H1 (cell line): ENCODE measurements around the gene CDC42EP3. TPM values are rescaled to one million over a fixed set of nuclear protein-coding genes. Genes with fewer than 3 reads are reported as not detected.

Source experiments
- CTCF ChIA-PET: fragments of 300-600 bp; sonication (Branson Sonifier 250); formaldehyde crosslinking; loops from one replicate; lab custom pipeline; 2021; ENCODE audit not compliant: partially characterized antibody; lab: Charles Lee
- POLR2A ChIA-PET: fragments of 300-600 bp; sonication (Branson Sonifier 250); formaldehyde crosslinking; loops from one replicate; lab custom pipeline; 2021; ENCODE audit warnings: inconsistent platforms; ENCODE audit not compliant: partially characterized antibody; lab: Charles Lee
- DNase-seq, 2 experiments: peaks; one replicate each; pipeline versions ENCODE4 v3.0.0 to v3.0.0-alpha.2; 2010 to 2022; ENCODE audit warnings: low spot score in 2 of 2, low read depth in 1 of 2, mixed read lengths in 1 of 2
- FAIRE-seq: peaks from 2 replicates; lab custom pipeline; 2011; peaks lifted over from hg19 to GRCh38; lab: Jason Lieb, UNC
- H2AFZ ChIP-seq: 2 replicates; pipeline ENCODE4 v1.8.1; 2012; ENCODE audit warnings: low read length, inconsistent platforms
- H2AK5ac ChIP-seq: 2 replicates; pipeline ENCODE4 v1.6.1; 2013; ENCODE audit warnings: low read depth, low read length
- H2BK120ac ChIP-seq: replicated peaks from 2 replicates; pipeline ENCODE3; 2013; ENCODE audit warnings: low read depth, low read length, inconsistent platforms
- H2BK12ac ChIP-seq: 2 replicates; pipeline ENCODE4 v1.6.1; 2013; ENCODE audit warnings: low read depth, low read length
- H2BK15ac ChIP-seq: 2 replicates; pipeline ENCODE4 v1.6.1; 2013; ENCODE audit warnings: low read length
- H2BK20ac ChIP-seq: 2 replicates; pipeline ENCODE4 v1.6.1; 2013; ENCODE audit warnings: low read length
- H2BK5ac ChIP-seq: 2 replicates; pipeline ENCODE4 v1.6.1; 2013; ENCODE audit warnings: low read depth, low read length
- H3K14ac ChIP-seq: 2 replicates; pipeline ENCODE4 v1.6.1; 2013; ENCODE audit warnings: inconsistent platforms; ENCODE audit not compliant: insufficient read length
- H3K18ac ChIP-seq: 2 replicates; pipeline ENCODE4 v1.6.1; 2013; ENCODE audit warnings: low read length; ENCODE audit errors: extremely low read depth
- H3K23ac ChIP-seq: 2 replicates; pipeline ENCODE4 v1.6.1; 2013; ENCODE audit warnings: inconsistent platforms; ENCODE audit not compliant: insufficient read length
- H3K23me2 ChIP-seq: 2 replicates; pipeline ENCODE4 v1.6.1; 2013; ENCODE audit warnings: low read depth, low read length
- H3K27ac ChIP-seq: 2 replicates; pipeline ENCODE4 v1.6.1; 2011; ENCODE audit warnings: low read depth, low read length, inconsistent platforms
- H3K27me3 ChIP-seq, 4 experiments: replicated peaks in 1 of 4; 1 replicate in 1 of 4; 2 replicates in 3 of 4; pipeline versions ENCODE4 v1.6.1 to v1.8.1; 2011 to 2013; ENCODE audit warnings: low read length in 3 of 4, mild to moderate bottlenecking in 3 of 4, inconsistent platforms in 2 of 4, mixed read lengths in 2 of 4, moderate library complexity in 1 of 4; ENCODE audit not compliant: control insufficient read depth in 3 of 4, insufficient read depth in 3 of 4; ENCODE audit errors: extremely low read depth in 1 of 4
- H3K36me3 ChIP-seq, 4 experiments: 2 replicates each; pipeline versions ENCODE4 v1.6.1 to v1.8.1; 2011 to 2013; ENCODE audit warnings: mild to moderate bottlenecking in 4 of 4, low read length in 3 of 4, moderate library complexity in 2 of 4, control low read depth in 1 of 4, inconsistent platforms in 1 of 4; ENCODE audit not compliant: insufficient read depth in 4 of 4, control insufficient read depth in 2 of 4
- H3K4ac ChIP-seq: replicated peaks from 2 replicates; pipeline ENCODE3; 2013; ENCODE audit warnings: low read length, low read depth, mixed read lengths, inconsistent platforms; ENCODE audit not compliant: insufficient read length
- H3K4me1 ChIP-seq, 4 experiments: replicated peaks in 1 of 4; 1 replicate in 1 of 4; 2 replicates in 3 of 4; pipeline versions ENCODE4 v1.6.1 to v1.8.1; 2011 to 2013; ENCODE audit warnings: low read length in 3 of 4, inconsistent platforms in 2 of 4, mixed read lengths in 1 of 4; ENCODE audit not compliant: insufficient read depth in 4 of 4, control insufficient read depth in 3 of 4
- H3K4me2 ChIP-seq, 2 experiments: 2 replicates each; pipeline versions ENCODE4 v1.6.1 to v1.8.1; 2011 to 2013; ENCODE audit warnings: low read depth in 2 of 2, low read length in 2 of 2, control low read depth in 1 of 2, inconsistent platforms in 1 of 2, mild to moderate bottlenecking in 1 of 2; ENCODE audit not compliant: insufficient read depth in 1 of 2
- H3K4me3 ChIP-seq, 4 experiments: fragments of 200-600, 300-600 bp in 1 of 4; sonication (generic), shearing (Covaris generic), sonication (Bioruptor Twin) in 1 of 4; 2 replicates each; pipeline versions ENCODE4 v1.5.1 to v1.8.1; 2011 to 2016; ENCODE audit warnings: low read length in 4 of 4, low read depth in 3 of 4, control low read depth in 2 of 4, inconsistent platforms in 2 of 4, mild to moderate bottlenecking in 2 of 4, mixed read lengths in 1 of 4, moderate library complexity in 1 of 4; ENCODE audit not compliant: insufficient read depth in 2 of 4; ENCODE audit errors: extremely low read depth in 1 of 4
- H3K56ac ChIP-seq: replicated peaks from 2 replicates; pipeline ENCODE3; 2013; ENCODE audit warnings: low read depth, mild to moderate bottlenecking, mixed read lengths, low read length, inconsistent platforms; ENCODE audit not compliant: insufficient read length
- H3K79me1 ChIP-seq: 2 replicates; pipeline ENCODE4 v1.6.1; 2013; ENCODE audit warnings: low read depth, low read length, control low read depth
- H3K79me2 ChIP-seq, 2 experiments: 2 replicates each; pipeline versions ENCODE4 v1.6.1 to v1.8.1; 2012 to 2013; ENCODE audit warnings: low read length in 2 of 2, mild to moderate bottlenecking in 2 of 2, inconsistent platforms in 1 of 2; ENCODE audit not compliant: insufficient read depth in 2 of 2, control insufficient read depth in 1 of 2
- H3K9ac ChIP-seq, 4 experiments: replicated peaks in 1 of 4; 1 replicate in 1 of 4; 2 replicates in 3 of 4; pipeline versions ENCODE4 v1.6.1 to v1.8.1; 2011 to 2013; ENCODE audit warnings: low read depth in 3 of 4, low read length in 3 of 4, control low read depth in 2 of 4, mild to moderate bottlenecking in 2 of 4, moderate library complexity in 2 of 4, inconsistent platforms in 1 of 4; ENCODE audit errors: extremely low read depth in 1 of 4
- H3K9me3 ChIP-seq, 2 experiments: 2 replicates each; pipeline versions ENCODE4 v1.6.1 to v1.8.1; 2012 to 2013; ENCODE audit warnings: mild to moderate bottlenecking in 2 of 2, moderate library complexity in 2 of 2, control low read depth in 1 of 2, inconsistent platforms in 1 of 2, low read depth in 1 of 2, low read length in 1 of 2, mixed read lengths in 1 of 2; ENCODE audit not compliant: insufficient read depth in 2 of 2
- H4K20me1 ChIP-seq, 2 experiments: replicated peaks in 1 of 2; 2 replicates each; pipeline versions ENCODE3 to v1.8.1; 2011 to 2013; ENCODE audit warnings: inconsistent platforms in 2 of 2, low read length in 2 of 2, mild to moderate bottlenecking in 1 of 2; ENCODE audit not compliant: insufficient read depth in 2 of 2, control insufficient read depth in 1 of 2
- H4K5ac ChIP-seq: 2 replicates; pipeline ENCODE4 v1.6.1; 2013; ENCODE audit warnings: low read length, low read depth, mixed read lengths, inconsistent platforms; ENCODE audit not compliant: insufficient read length
- H4K8ac ChIP-seq: 2 replicates; pipeline ENCODE4 v1.8.0; 2013; ENCODE audit warnings: mild to moderate bottlenecking, moderate library complexity, low read length, inconsistent platforms; ENCODE audit not compliant: insufficient read depth; ENCODE audit errors: extremely low read depth
- H4K91ac ChIP-seq: replicated peaks from 2 replicates; pipeline ENCODE3; 2013; ENCODE audit warnings: low read length, mixed read lengths, inconsistent platforms; ENCODE audit not compliant: insufficient read length
- CBX8 ChIP-seq: fragments of 300-800, 300-1000 bp; sonication (generic); IDR thresholded peaks from 2 replicates; pipeline ENCODE4 v1.7.1; 2016; ENCODE audit warnings: low read depth, low read length, borderline replicate concordance
- POLR2AphosphoS5 ChIP-seq: IDR thresholded peaks from 2 replicates; pipeline ENCODE4 v1.6.1; 2011; ENCODE audit warnings: low read depth, low read length
- SAP30 ChIP-seq: fragments of 300-600 bp; sonication (generic); IDR thresholded peaks from 2 replicates; pipeline ENCODE4 v1.7.1; 2012; ENCODE audit warnings: low read length, moderate library complexity, mild to moderate bottlenecking, inconsistent platforms; ENCODE audit not compliant: insufficient read depth, insufficient replicate concordance
- WGBS, 2 experiments: shearing (Covaris generic) in 1 of 2; methylation state at CpG; one replicate each; pipeline versions ENCODE4 v1.1.6 to v1.1.7; 2013 to 2015; ENCODE audit warnings: low lambda C conversion rate in 2 of 2, mixed read lengths in 2 of 2, inconsistent platforms in 1 of 2, low coverage in 1 of 2, missing lambda C conversion rate in 1 of 2; ENCODE audit not compliant: insufficient replicate concordance in 2 of 2, insufficient coverage in 1 of 2, insufficient read length in 1 of 2; ENCODE audit errors: extremely low coverage in 1 of 2, missing lambda C conversion rate in 1 of 2; 5-methylcytosine and 5-hydroxymethylcytosine counted together
- polyA plus RNA-seq, 7 experiments: library from polyadenylated mRNA; depleted of rRNA in 3 of 7; stranded (reverse) in 5 of 7; unstranded in 2 of 7; fragments of >200 nt in 5 of 7; fragments of 200-250 nt in 2 of 7; gene quantifications; 1 replicate in 5 of 7; 2 replicates in 1 of 7; 4 replicates in 1 of 7; pipeline versions ENCODE4 v1.2.1 to v1.2.3, GENCODE V29; 2011 to 2013; ENCODE audit warnings: missing spikeins in 2 of 7, mixed read lengths in 2 of 7
- total RNA-seq: library from RNA; stranded (reverse); fragmentation: NEBNext Ultra II Directional; extraction: Animal tissue kit (Norgen Biotek cat#: 25700); gene quantifications from 2 replicates; pipeline ENCODE4 v1.2.1, GENCODE V29; 2021

CDC42EP3 gene
- total and polyA plus RNA-seq, 2 of the 8 experiments (the other 6 are each of a cell fraction or from before 2014, with no cell fraction given), result 18.4 to 24.7 TPM

DNA sequence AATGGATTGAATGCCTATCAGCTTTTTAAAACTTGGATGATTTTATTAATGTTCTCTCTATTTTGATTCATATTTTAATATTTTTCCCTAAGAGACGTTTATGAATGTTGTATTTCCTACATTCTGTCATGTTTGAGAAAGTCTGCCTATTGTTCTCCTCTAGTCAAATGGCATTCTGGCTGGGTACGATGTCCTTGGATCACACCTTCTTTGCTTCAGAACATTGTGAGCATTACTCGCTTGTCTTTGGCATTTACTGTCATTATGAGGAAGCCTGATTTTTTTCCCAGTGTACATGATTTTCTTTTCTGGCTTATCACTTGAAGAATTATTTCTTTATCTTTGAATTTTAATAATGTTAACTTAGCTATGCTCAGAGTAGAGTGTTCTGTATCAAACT, 78.4 kb downstream of the CDC42EP3 start:
- ChIA-PET CTCF (interaction anchor here (0.6 kb wide), 1 partner anchor 27 kb away, joined by 3 read pairs; no protein-coding TSS in a partner anchor), POLR2A (no interaction called here)
- no peak overlapping the region for H3K27ac ChIP-seq
- H2BK20ac ChIP-seq, result no peak overlapping the region
- H2BK15ac ChIP-seq, result no peak overlapping the region
- H3K56ac ChIP-seq, result no peak overlapping the region
- H4K5ac ChIP-seq, result no peak overlapping the region
- no peaks in the 10 kb centered on the region for H4K20me1 ChIP-seq
- no peaks in the 10 kb centered on the region for H3K27me3 ChIP-seq
- H2AK5ac ChIP-seq, result no peak overlapping the region
- H4K8ac ChIP-seq, result no peak overlapping the region
- H3K36me3 ChIP-seq, result no peaks in the 10 kb centered on the region
- TF ChIP-seq SAP30 (no peak), CBX8 (no peak), POLR2AphosphoS5 (no peak)
- no peak overlapping the region for H2BK120ac ChIP-seq
- no peak overlapping the region for H3K4me2 ChIP-seq
- no peaks in the 10 kb centered on the region for H3K79me1 ChIP-seq
- H2AFZ ChIP-seq, result no peak overlapping the region
- peaks cover 0 to 8% of the 10 kb centered on the region in 2 experiments; a peak in 1 of 4 replicates for H3K9me3 ChIP-seq
- no peak overlapping the region for H3K9ac ChIP-seq
- no peak overlapping the region for H3K18ac ChIP-seq
- no peak overlapping the region for H3K4me3 ChIP-seq
- H2BK5ac ChIP-seq, result no peak overlapping the region
- no peak for FAIRE-seq
- H4K91ac ChIP-seq, result no peak overlapping the region
- no peaks in the 10 kb centered on the region; the same call in 1 of the 2 replicates for H3K23me2 ChIP-seq
- no peak overlapping the region for H2BK12ac ChIP-seq
- DNase-seq, result no peak
- peaks cover 0 to 8% (median 0%) of the 10 kb centered on the region in 4 experiments; a peak in 2 of 7 replicates for H3K4me1 ChIP-seq
- no peak overlapping the region for H3K14ac ChIP-seq
- H3K23ac ChIP-seq, result no peak overlapping the region
- H3K79me2 ChIP-seq, result no peaks in the 10 kb centered on the region
- no peak overlapping the region for H3K4ac ChIP-seq
- 91% methylated on average over 3 of the region's 3 CpGs; no CpG with 5 or more reads in 1 of the 2 experiments for WGBS, 2 experiments
